ENCODE data around the gene LIM2.

- no peak for TF ChIP-seq BHLHE40 (IDR thresholded peaks at IDR 0.05; ENCODE audit: borderline replicate concordance)
- TF ChIP-seq SUZ12 (IDR thresholded peaks at IDR 0.05) = no peak
- no peak for TF ChIP-seq LEF1 (IDR thresholded peaks at IDR 0.05; ENCODE audit: borderline replicate concordance)
- no peak for TF ChIP-seq ARNT (IDR thresholded peaks at IDR 0.05)
- TF ChIP-seq TARDBP (IDR thresholded peaks at IDR 0.05) = no peak
- TF ChIP-seq FOXM1 (IDR thresholded peaks at IDR 0.05; ENCODE audit: borderline replicate concordance) = no peak
- no peak for TF ChIP-seq FOXK2 (IDR thresholded peaks at IDR 0.05)
- no peak for TF ChIP-seq SP1 (IDR thresholded peaks at IDR 0.05)
- TF ChIP-seq PKNOX1 (IDR thresholded peaks at IDR 0.05) = no peak
- no peak for TF ChIP-seq L3MBTL2 (conservative IDR thresholded peaks at IDR 0.05)
- TF ChIP-seq ZNF384 (IDR thresholded peaks at IDR 0.05) = no peak
- TF ChIP-seq ELF4 (IDR thresholded peaks at IDR 0.05) = no peak
Observed at GRCh38 chr19:51410950-51411748, 23.4 kb upstream of the LIM2 start.

Data from HEK293T (cell line).